Stimulated activated CD8-positive, alpha-beta memory T cell treated with anti-CD3 and anti-CD28 coated beads, Interleukin-7, amount 100 ng/mL, for 24 hours (primary cell): ENCODE measurements around the gene MLN.
"Not testable (repeated sequence)": the region's sequence is repeated elsewhere in the genome, so short reads cannot be mapped to it uniquely, and the experiment has no call there.

ENCODE experiments used
- DNase-seq: peaks from one replicate; pipeline ENCODE4 v3.0.0-alpha.2; 2020; ENCODE audit warnings: low read depth

Gene MLN

DNA sequence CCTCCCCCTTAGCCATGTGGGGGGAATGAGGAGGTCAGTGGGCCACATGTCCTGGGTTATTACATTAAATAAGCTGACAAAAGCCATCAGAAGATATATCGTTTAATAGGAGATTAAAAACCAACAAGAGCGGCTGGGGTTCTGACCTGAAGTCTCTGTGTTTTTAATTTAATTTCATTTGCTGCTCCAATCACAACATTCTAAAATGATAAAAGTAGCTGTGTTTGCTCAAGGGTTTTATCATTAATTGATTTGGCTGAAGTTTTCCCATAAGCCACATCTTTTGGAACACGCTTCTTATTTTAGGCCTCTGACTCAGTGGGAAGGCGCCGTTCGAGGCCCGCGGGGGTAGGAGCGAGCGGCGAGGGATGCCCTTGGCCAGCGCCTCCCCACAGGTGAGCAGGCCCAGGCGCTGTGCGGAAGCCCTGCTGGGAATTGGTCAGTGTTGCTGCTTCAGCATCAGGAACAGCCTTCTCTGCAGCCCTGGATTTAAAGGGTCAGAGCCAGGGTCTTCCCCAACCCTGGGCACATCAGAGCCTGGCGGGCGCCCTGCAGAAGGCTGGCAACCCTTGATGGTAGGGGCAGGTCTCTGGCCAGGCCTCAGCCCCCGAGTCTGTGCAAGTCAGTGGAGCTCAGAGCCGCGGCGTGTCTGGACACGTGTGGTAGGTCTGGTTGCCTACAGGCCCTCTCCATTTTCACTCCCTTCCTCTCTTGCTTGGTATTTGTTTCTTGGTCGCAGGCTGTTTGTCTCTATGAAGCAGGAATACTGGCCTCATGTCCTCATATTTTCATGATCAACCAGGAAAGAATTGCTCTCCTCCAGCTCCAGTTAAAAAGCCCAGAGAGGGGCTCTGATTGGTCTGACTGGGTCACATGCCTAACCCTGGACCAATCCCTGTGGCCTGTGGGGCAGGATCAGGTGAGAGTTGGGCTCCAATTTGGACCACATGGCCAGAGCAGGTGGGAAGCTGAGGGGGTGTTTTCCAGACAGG lies 30.9 kb upstream of the MLN start:
- no peak for DNase-seq

DNA sequence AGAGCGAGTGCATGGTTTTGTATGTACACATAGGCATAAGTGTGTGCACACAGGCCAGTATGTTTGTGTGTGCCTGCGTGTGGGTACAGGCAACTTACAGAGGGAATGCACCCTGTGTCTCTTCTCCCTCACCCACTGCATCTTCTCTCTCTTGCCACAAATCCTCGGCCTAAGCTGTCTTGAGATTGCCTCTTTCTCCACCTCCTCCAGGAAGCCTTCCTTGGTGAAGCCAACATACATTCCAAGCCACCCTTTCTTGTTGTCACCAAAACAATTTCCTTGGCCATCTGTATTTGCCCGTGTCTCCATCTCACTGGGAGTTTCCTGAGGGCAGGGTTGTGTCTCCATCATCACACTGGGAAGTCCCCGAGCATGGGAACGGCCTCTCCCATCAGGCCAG lies 29.8 kb upstream of the MLN start:
- DNase-seq: no peak

DNA sequence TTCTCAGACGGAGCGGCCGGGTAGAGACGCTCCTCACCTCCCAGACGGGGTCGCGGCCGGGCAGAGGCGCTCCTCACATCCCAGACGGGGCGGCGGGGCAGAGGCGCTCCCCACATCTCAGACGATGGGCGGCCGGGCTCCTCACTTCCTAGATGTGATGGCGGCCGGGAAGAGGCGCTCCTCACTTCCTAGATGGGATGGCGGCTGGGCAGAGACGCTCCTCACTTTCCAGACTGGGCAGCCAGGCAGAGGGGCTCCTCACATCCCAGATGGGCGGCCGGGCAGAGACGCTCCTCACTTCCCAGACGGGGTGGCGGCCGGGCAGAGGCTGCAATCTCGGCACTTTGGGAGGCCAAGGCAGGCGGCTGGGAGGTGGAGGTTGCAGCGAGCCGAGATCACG lies 29.0 kb upstream of the MLN start:
- not testable (repeated sequence) for DNase-seq

DNA sequence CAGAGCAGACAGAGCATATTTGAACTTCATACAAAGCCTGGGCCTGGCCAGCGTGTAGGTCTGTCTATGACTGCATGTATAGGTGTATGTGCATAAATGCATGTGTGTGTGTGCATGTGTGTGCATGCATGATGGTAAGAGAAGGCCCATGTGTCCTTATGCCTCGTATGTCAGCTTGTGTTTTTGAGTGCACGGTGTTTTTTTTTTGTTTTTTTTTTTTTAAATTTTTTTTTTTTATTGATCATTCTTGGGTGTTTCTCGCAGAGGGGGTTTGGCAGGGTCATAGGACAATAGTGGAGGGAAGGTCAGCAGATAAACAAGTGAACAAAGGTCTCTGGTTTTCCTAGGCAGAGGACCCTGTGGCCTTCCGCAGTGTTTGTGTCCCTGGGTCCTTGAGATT lies 27.9 kb upstream of the MLN start:
- not testable (repeated sequence) for DNase-seq

DNA sequence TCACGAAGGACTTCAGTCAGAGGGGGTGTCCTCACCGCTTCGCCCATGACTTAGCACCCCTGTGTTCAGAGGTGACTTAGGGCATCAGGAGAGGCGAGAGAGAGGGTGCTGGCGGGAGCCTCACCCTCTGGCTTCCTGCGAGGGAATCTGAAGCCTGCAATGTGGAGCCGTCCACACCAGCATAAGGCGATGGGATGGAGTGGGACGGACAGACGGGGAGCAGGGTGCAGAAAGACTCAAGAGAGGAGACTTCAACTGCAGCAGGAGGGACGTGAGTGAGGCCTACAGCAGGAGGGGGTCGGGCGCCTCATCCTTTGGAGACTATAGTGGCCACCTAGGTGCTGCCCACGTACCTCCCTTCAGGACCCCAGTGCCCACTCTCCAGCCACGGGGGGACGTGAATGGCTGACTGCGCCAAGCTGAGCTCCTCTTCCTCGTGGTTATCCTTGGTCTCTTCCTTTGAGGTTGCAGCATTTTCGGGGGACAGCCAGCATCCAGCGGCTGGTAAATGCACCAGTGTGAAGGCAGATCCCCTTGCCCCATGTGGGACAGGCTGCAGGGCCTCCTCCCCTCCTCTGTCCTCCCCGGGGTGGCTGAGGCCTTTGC lies 26.9 kb upstream of the MLN start:
- no peak for DNase-seq

DNA sequence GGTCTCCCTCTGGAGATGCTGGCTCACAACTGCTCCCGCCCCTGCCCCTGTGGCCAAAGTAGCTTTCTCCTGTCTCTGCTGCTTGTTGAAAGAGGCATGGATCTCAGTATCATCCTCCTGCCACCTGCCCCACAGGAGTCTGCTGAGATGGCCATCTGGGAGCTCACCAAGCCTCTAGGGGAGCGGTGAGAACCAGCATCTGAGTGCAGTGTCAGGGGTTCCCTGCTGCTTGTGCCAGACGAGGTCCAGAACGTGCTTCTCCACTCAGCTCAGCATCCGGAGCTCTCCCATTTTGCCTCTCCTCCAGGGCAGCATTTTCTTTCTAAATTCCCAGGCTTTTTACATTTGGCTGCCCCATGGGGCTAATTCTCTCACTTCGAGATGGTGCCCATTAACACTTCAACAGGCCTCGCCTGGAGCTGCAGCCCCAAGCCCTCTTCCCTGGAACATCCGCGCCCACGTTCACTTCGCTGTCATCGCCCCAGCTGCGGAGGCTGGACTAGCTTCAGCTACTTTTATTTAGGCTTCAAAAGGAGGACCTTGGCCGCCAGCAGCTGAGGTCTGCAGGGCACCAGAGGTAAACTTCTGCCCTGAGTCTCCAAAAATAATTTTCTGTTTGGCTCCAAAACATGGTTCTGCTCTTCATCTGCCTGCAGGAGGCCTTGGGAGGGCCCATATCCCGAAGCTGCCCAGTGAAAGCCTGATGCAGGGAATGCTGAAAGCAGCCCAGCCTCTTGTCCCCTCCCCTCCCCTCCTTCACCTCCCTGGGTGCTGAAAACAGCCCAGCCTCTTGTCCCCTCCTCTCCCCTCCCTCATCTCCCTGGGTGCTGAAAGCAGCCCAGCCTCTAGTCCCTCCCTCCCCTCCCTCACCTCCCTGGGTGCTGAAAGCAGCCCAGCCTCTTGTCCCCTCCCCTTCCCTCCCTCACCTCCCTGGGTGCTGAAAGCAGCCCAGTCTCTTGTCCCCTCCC lies 25.2 kb upstream of the MLN start:
- no peak for DNase-seq

DNA sequence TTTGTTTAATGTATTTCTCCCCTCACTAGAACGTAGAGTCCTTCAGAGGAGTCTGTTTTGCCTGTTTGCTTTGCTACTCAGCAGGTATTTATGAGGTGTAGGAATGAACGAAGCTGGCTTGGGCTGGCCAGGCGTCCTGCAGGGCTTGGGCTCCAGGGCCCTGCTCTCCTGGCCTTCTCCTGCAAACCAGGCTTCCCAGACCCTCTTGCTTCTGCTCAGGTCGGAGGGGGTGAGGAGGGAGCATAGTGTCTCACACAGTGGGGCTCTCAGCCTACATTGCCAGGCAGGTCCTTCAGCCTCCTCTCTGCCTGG lies 24.6 kb upstream of the MLN start:
- DNase-seq: no peak

DNA sequence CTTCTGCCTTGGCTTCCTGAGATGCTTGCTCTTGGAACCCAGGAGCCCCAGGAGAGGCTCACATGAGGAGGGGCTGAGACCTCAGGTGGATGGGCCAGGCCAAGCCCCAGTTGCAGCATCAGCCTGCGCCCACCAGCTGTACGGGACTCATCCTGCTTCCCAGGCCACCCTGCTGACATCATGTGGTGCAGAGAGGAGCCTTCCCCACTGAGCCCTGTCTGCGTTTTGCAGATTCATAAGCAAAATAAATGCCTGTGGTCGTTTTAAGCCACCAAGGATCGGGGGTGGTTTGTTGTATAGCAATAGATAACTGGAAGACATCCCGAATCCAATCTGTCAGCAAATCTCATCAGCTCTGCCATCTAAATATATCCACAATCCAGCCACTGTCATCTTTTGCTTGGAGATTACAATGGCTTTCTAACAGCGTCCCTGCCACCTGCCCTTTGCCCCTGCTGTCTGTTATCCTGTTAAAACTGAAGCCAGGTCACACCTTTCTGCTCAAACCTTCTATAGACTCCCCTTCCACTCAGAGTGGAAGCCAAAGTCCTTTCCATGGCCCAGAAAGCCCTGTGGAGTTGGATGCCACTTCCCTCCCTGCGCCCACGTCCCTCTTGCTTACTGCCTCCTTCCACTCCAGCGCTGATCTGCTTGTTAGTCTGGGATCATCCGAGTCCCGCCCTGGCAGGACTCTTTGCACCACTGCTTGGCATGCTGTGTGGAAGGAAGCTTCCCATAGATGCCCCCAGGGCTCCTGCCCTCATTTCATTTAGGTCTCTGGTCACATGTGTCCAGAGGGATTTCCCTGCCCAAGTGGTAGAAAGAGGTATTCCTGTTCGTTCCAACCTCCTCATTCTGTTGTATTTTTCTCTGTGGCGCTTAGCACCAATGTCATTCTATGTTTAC lies 24.0 kb upstream of the MLN start:
- no peak for DNase-seq

DNA sequence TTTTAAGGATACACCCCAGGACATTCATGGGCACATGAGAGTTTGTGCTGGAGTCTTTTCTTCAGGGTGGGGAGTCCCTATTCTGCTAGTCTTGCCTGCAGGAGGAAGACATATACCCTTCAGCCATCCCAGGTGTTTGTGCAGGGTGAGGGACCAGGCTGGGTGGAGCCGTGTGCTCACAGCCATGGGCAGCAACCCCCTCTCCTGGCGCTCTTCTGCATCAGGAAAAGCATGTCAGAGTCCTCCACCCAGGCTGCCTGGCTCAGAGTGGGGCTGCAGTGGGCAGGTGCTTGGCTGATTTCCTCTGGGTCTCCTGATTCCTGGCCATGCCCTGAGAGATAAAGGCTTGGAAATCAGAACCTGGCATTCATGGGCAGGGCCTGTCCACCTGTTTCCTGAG lies 22.7 kb upstream of the MLN start:
- no peak for DNase-seq

DNA sequence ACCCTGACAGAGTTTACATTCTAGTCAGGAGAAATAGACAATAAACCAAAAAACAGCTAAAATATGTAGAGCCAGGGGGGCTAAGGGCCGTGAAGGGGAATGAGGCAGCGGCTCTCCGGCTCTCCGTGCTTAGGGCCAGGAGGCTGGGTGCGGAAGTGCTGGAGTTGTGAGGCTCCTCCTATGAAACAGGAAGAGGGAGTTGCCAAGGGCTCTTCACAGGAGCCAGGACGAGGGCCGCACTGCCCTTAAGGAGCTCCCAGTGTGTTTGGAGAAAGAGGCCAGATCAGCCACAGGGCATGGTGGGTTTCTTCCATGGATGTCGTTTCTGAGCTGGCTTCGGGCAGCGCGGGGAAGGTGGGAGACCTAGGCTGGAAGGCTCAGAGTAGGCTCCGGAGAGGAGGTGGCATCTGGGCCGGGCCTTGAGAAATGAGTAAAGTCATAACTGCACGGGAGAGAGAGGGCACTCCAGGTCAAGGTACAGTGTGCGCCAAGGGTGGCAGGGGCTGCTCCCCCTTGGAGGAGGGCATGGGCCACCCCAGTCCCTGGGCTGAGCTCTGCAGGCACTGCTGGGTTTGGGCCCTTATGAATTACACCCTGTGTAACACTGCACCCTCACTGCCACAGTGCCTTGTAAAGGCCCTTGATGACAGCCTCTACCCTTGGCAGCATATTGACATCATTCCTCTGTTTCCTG lies 20.8 kb upstream of the MLN start:
- no peak for DNase-seq

DNA sequence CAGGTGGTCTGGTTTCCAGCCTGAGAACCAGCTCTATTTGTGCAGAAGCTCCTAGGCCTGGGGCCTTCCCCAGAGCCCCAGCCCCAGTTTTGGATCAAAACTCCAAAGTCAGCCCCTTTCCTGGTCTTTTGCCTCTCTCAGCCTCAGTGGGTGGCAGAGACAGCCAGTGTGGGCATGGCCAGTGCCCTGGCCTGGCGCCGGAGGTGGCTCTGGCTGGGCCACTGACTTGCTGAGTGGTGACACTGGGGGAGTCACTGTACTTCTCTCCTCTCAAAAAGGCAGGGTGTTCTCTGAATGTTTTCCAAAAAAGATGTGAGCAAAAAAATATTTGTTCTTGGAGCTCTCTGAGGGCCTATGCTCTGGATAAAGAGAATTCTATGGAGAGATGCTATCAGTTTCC lies 20.0 kb upstream of the MLN start:
- no peak for DNase-seq

DNA sequence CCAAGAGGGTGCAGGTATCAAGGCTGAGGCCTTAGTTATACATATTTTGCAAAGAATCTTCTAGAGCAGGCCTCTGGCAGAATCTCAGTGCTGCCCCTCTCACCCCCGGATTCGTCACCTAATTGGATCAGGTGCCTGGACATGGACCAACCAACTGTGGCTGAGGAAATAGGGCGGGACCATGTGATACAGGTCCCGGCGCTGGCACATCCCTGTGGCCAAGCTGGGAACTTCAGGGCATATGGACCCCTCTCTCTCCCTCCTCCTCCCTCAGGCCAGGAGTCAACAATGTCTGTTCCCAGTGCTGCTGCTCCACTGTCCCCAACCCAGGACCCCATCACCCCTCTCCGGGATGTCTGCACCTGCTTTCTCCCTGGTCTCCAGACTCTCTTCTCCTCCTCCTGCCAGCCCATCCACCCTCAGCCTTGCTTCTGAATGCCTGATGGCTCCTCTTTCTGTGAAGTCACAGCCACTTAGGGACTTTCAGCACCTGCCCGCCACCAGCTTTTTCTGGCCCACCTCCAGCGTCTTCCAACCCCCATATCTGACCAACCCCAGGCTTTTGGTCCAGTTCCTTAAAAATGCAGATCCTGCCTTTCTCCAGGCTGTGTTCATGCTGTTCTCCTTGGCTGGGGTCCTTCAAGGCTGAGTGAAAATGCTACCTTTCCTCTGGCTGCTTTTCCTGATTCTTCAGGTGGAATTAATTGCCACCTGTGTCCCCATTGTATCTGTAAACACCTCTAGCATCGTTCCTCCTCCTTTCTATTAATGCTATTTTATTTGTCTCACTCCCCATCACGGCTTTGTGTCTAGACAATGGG lies 19.0 kb upstream of the MLN start:
- no peak for DNase-seq

DNA sequence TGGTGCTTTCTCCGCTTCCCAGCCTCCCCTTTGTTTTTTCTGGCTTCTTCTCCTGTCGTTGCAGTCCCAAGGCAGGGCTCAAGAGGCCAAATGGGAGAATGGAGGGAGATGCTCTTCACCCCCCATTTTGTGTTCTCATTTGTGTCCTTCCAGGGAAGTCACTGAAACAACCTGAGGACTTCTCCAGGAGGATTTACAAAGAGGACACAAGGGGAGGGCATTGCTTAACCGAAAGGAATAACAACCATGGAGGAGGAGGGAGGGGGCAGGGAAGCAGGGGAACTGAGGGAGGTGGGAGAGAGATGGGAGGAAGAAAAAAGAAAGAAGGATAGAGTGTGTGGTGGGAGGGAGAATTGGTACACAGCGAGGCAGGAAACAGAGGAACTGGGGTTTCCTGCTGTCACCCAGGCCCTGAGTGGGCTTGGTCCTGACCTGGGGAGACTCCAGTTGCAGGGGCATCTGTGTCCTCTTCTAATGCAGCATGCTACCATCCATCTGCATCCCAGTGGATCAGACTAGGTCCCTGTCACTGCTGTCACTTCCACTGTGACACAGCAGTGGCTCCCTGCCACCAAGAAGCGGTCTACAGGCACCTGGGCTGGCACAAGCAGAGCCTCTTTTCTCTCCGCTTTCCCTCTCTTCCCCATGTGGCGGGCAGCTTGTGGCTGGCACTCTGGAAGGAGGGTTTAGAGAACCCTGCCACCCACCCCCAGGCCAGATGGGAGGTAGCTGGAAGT lies 17.1 kb upstream of the MLN start:
- DNase-seq: no peak

DNA sequence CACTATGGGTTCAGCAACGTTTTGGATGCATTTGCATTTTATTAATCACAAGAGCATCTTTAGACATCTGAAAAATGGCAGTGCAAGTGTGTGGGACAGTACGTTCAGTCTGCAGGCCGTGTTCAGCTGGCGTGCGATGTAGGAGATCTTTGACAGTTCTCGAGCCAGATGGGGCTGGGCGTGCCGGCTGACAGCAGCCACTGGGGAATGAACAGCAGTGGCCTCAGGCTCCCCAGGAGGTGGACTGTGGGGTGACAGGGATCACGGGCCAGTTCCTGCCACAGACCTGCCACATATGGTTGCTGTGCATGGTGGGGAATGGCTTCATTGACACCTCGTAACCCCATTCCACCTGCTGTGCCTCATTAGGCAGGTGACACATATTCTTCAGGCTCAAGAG lies 16.4 kb upstream of the MLN start:
- DNase-seq: no peak

DNA sequence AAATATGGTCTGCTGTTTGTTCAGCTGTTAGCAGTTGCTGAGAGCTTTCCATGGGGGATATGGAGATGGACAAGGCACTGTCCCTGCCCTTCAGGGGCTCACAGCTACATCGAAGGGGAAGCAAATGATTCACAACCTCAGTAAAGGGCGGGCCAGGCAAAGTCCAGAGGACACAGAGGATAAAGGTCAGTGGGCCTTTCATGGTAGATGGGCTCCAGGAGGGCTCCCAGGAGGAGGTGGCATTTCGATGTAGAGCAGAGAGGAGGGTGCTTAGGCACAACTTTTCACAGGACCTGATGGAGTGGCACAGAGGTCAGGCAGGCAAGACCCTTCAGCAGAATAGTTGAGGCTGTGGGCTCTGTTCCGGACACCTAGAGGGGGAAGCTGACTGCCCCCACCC lies 15.2 kb upstream of the MLN start:
- DNase-seq: no peak

DNA sequence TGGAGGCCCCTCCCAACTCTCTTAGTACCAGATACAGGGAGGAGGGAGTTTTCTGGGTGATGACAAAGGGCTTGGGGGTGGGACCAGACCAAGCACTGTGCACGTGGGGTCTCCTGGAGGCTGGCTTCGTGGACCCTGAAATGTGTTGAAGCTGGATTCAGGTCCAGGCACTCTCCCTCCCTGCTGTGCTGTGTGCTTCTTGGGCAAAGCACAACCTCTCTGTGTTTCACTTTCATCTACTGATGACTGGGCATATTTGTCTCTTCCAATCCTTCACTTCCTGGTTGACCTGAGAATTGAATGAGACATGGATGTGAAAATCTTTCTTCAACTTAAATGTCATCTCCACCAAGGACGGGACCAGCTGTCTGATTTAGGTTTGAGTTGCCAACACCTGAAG lies 14.5 kb upstream of the MLN start:
- DNase-seq: no peak

DNA sequence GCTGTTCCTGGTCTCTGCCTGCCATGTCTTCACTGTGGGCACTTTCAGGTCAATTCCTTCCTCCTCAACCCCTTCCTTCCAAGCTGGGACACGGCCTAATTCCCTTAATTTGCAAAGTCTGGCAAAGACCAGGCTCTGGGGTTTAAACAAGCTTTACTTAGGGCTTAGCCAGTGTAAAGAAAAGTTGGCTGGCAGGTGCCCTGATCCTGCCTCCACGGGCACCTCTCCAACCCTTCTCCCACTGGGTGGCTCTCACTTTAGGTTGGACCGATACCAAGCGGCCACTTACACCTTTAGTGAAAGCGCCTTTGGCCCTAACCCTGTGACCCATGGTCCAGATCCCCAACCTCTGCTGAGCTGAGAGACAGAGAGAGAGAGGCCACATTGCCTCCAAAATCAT lies 13.7 kb upstream of the MLN start:
- DNase-seq: no peak

DNA sequence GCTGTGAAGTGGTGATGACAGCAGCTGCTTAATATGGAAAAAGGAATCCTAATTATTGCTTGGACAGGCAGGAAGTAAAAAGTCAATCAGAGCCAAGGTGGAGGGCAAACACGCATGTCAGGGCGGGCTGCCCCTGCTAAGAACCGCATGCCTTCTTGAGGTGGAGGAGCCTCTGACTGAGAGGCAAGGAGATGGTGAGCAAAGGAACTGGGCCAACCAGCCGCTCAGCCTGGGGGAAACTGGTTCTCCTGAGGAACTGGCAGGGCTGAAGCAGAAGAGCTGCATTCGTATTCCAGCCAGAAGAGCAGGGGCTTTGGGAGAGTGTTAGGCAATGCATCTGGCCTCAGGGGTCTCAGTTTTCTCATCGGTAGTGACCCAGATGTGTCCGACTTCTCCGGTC lies 13.1 kb upstream of the MLN start:
- DNase-seq: no peak

DNA sequence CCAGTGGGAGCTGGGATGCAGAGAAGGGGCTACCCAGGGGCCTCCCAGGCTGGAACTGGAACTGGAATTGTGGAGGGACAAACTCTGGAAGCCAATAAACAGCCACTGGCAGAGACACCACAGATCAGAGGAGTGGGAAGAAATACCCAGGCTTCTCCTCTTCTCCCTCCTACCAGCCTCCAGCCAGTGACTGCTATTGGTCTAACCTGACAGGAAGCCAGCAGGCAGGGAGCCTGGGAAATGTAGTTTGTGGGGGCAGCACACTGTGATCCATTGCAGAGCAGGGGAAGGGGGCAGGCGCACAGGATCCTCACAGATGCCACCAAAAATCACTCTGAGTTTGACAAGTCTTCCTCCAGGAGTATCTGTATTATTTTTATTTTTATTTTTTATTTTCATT lies 12.1 kb upstream of the MLN start:
- no peak for DNase-seq
